Hematopoietic multipotent progenitor cell treated with erythropoietin and hydrocortisone succinate and interleukin-3 and kit ligand, for 4 days (in vitro differentiated cells): Measurements from ENCODE around the gene PDSS2.
A peak's percentile ranks its signal among the peaks of the same experiment; 100 is the strongest.

Experiments used
- DNase-seq: peaks from one replicate; pipeline ENCODE4 v3.0.0-alpha.2; 2015

Gene PDSS2

GRCh38 chr6:107114926-107115694, 344.3 kb downstream of the PDSS2 start, which contains the start of gene BEND3:
BEND3 (minus strand) TSS chr6:107115515; CDS start chr6:107099285, 16,230 bp downstream.
- peak; percentile 60 for DNase-seq

- peak; percentile 93 for DNase-seq
Measured at GRCh38 chr6:107114213-107114925, 345.0 kb downstream of the PDSS2 start.

GRCh38 chr6:107110200-107110599, 349.2 kb downstream of the PDSS2 start:
- peak; percentile 92 for DNase-seq

GRCh38 chr6:107108201-107108890, 351.0 kb downstream of the PDSS2 start:
- DNase-seq = peak; percentile 27

GRCh38 chr6:107107791-107108190, 351.6 kb downstream of the PDSS2 start:
- no peak for DNase-seq

GRCh38 chr6:107106165-107106564, 353.2 kb downstream of the PDSS2 start:
- peak; percentile 19 for DNase-seq

- peak; percentile 25 for DNase-seq
Measured at GRCh38 chr6:107105511-107106116, 353.8 kb downstream of the PDSS2 start.

- DNase-seq = no peak
Measured at GRCh38 chr6:107103082-107103481, 356.3 kb downstream of the PDSS2 start.
